GM12878 (cell line): ENCODE data around the gene CXCR6. TPM values are rescaled to one million over a fixed set of nuclear protein-coding genes. Genes with fewer than 3 reads are reported as not detected.

ENCODE experiments used
- ATAC-seq: fragments of 200-7000 bp; cut with Tn5 transposase; 3 replicates; pipeline ENCODE4 v1.9.1; 2020; ENCODE audit warnings: mild to moderate bottlenecking, moderate library complexity
- Bru-seq: library from RNA; stranded (reverse); fragments of 400-500 nt; gene quantifications from one replicate; lab custom pipeline; 2021; lab: Mats Ljungman, UMichigan
- BruChase-seq, 2 experiments: library from RNA; stranded (reverse); fragments of 400-500 nt; gene quantifications; one replicate each; lab custom pipeline; 2021; lab: Mats Ljungman, UMichigan
- BruUV-seq: library from RNA; stranded (reverse); fragments of 400-500 nt; replicated peaks from 2 replicates; lab custom pipeline; 2021; lab: Mats Ljungman, UMichigan
- CTCF ChIA-PET: fragments of 300-600 bp; sonication (Branson Sonifier 250); formaldehyde crosslinking; extraction: SDS; loops from one replicate; lab custom pipeline; 2021; ENCODE audit warnings: inconsistent platforms; lab: Yijun Ruan, JAX
- POLR2A ChIA-PET: fragments of 350-600 bp; formaldehyde crosslinking; extraction: SDS; loops from one replicate; lab custom pipeline; 2021; ENCODE audit warnings: inconsistent platforms; lab: Charles Lee
- RAD21 ChIA-PET: fragments of 300-600 bp; sonication (Branson Sonifier 250); formaldehyde crosslinking; loops from one replicate; lab custom pipeline; 2023; ENCODE audit warnings: antibody characterized with exemption; ENCODE audit not compliant: unreplicated experiment; lab: Charles Lee
- SMC1A ChIA-PET: fragments of 300-600 bp; sonication (Branson Sonifier 250); formaldehyde crosslinking; loops from one replicate; lab custom pipeline; 2023; ENCODE audit not compliant: unreplicated experiment, uncharacterized antibody; lab: Charles Lee
- DNase-seq: peaks from one replicate; pipeline ENCODE4 v3.0.0-alpha.2; 2011; ENCODE audit warnings: low read depth, low spot score
- FAIRE-seq: peaks from 3 replicates; lab custom pipeline; 2011; peaks lifted over from hg19 to GRCh38; lab: Jason Lieb, UNC
- H2AFZ ChIP-seq: 2 replicates; pipeline ENCODE4 v1.6.0; 2011; ENCODE audit warnings: low read depth, low read length, control low read depth; ENCODE audit not compliant: control insufficient read depth
- H3K27ac ChIP-seq: 2 replicates; pipeline ENCODE4 v1.5.1; 2011; ENCODE audit warnings: control low read depth; ENCODE audit not compliant: control insufficient read depth, insufficient read depth
- H3K27me3 ChIP-seq, 2 experiments: replicated peaks in 1 of 2; 2 replicates each; pipeline versions ENCODE4 v1.6.0 to v1.6.1; 2011; ENCODE audit warnings: low read length in 1 of 2; ENCODE audit not compliant: control insufficient read depth in 2 of 2, insufficient read depth in 2 of 2
- H3K36me3 ChIP-seq, 2 experiments: 2 replicates each; pipeline ENCODE4 v1.5.1; 2011; ENCODE audit warnings: low read length in 1 of 2; ENCODE audit not compliant: control insufficient read depth in 2 of 2, insufficient read depth in 2 of 2
- H3K4me1 ChIP-seq: 2 replicates; pipeline ENCODE4 v1.6.1; 2011; ENCODE audit warnings: mild to moderate bottlenecking, low read length, moderate library complexity, mixed read lengths; ENCODE audit not compliant: control insufficient read depth, insufficient read depth
- H3K4me2 ChIP-seq: 2 replicates; pipeline ENCODE4 v1.6.0; 2011; ENCODE audit warnings: control low read depth; ENCODE audit not compliant: control insufficient read depth, insufficient read depth
- H3K4me3 ChIP-seq: fragments of 200-600 bp; sonication (generic); 2 replicates; pipeline ENCODE4 v1.5.1; 2016
- H3K79me2 ChIP-seq: 2 replicates; pipeline ENCODE4 v1.6.0; 2011; ENCODE audit warnings: low read length; ENCODE audit not compliant: control insufficient read depth, insufficient read depth
- H3K9ac ChIP-seq: 2 replicates; pipeline ENCODE4 v1.8.0; 2011; ENCODE audit warnings: low read length, control low read depth, mixed read lengths; ENCODE audit not compliant: control insufficient read depth, insufficient read depth
- H3K9me3 ChIP-seq: replicated peaks from 3 replicates; pipeline ENCODE4 v1.5.1; 2011; ENCODE audit warnings: mild to moderate bottlenecking, low read length; ENCODE audit not compliant: control insufficient read depth, insufficient read depth
- H4K20me1 ChIP-seq: 2 replicates; pipeline ENCODE4 v1.6.0; 2011; ENCODE audit not compliant: control insufficient read depth, insufficient read depth
- E2F4 ChIP-seq: IDR thresholded peaks from 2 replicates; pipeline ENCODE4 v1.6.1; 2012; ENCODE audit warnings: low read depth, low read length, improper control_type of control experiment
- FOS ChIP-seq: IDR thresholded peaks from 3 replicates; pipeline ENCODE4 v1.6.1; 2011; ENCODE audit warnings: borderline replicate concordance; ENCODE audit not compliant: insufficient read length; ENCODE audit errors: extremely low read depth
- SIX5 ChIP-seq: IDR thresholded peaks from 2 replicates; pipeline ENCODE4 v1.6.1; 2011; ENCODE audit warnings: mild to moderate bottlenecking, low read depth, low read length, moderate library complexity; ENCODE audit not compliant: severe bottlenecking
- TCF7 ChIP-seq: IDR thresholded peaks from 2 replicates; pipeline ENCODE4 v1.6.1; 2014; ENCODE audit warnings: antibody characterized with exemption, borderline replicate concordance
- ZNF622 ChIP-seq: fragments of 450-650 bp; IDR thresholded peaks from 2 replicates; pipeline ENCODE4 v1.6.1; 2017; ENCODE audit warnings: mild to moderate bottlenecking, inconsistent platforms
- ZNF687 ChIP-seq: fragments of 450-650 bp; IDR thresholded peaks from 2 replicates; pipeline ENCODE4 v1.6.1; 2017; ENCODE audit warnings: mild to moderate bottlenecking, moderate library complexity
- WGBS: methylation state at CpG from one replicate; pipeline ENCODE4 v1.1.6; 2016; ENCODE audit warnings: low lambda C conversion rate; ENCODE audit not compliant: insufficient replicate concordance, insufficient coverage; ENCODE audit errors: missing lambda C conversion rate; 5-methylcytosine and 5-hydroxymethylcytosine counted together
- in situ Hi-C: fragments of 300-500 bp; cut with MboI; formaldehyde crosslinking; loops from 9 replicates; pipeline ENCODE4 v1.14.3; 2018; ENCODE audit warnings: mixed read lengths
- intact Hi-C: fragments of 100-400 bp; cut with micrococcal nuclease; formaldehyde crosslinking; loops from one replicate; pipeline ENCODE4 v1.14.2; 2022; ENCODE audit not compliant: unreplicated experiment
- long read RNA-seq, 2 experiments: library from polyadenylated mRNA; unstranded; transcript quantifications; one replicate each; pipeline ENCODE4 v2.0.0, GENCODE V29; 2019 to 2020
- polyA minus RNA-seq, 3 experiments: library from RNA; depleted of rRNA, polyadenylated mRNA; stranded (reverse); fragments of >200 nt; gene quantifications; 2 replicates each; pipeline ENCODE4 v1.2.3, GENCODE V29; 2011
- polyA plus RNA-seq, 11 experiments: library from polyadenylated mRNA; depleted of rRNA in 4 of 11; unstranded in 6 of 11; stranded (reverse) in 5 of 11; fragments of >200 nt; fragmentation: Nextera tagmentation in 4 of 11; fragmentation: Illumina TruSeq in 1 of 11; extraction: Ambion mirVana in 4 of 11; extraction: Trizol in 1 of 11; gene quantifications; 1 replicate in 1 of 11; 2 replicates in 10 of 11; pipeline versions ENCODE4 v1.2.1 to v1.2.3, GENCODE V29; 2011 to 2016; ENCODE audit warnings: inconsistent platforms in 2 of 11, missing spikeins in 2 of 11, low read depth in 1 of 11
- total RNA-seq, 4 experiments: library from RNA; depleted of rRNA in 3 of 4; stranded (reverse); fragments of >200 nt in 3 of 4; fragmentation: Illumina TruSeq in 1 of 4; extraction: Trizol in 1 of 4; gene quantifications; 2 replicates each; pipeline versions ENCODE4 v1.2.1 to v1.2.3, GENCODE V29; 2013 to 2021

The CXCR6 gene
- total RNA-seq (2013; cell fraction: nucleolus; rRNA removed), result 0.23 and 0.32 TPM in 2 replicates
- not detected in 2 replicates for total RNA-seq (2014; rRNA removed)
- not detected in 2 replicates for total RNA-seq (2014; rRNA removed; fragmentation: Illumina TruSeq; extraction: Trizol)
- total RNA-seq (2021), result not detected in 2 replicates
- 0.17 TPM for polyA plus RNA-seq (2011; ENCODE audit: low read depth)
- polyA plus RNA-seq (2011; rRNA removed), result 0.12 TPM in 1 of 2 replicates, not detected in the other
- 0.07 TPM in 1 of 2 replicates, not detected in the other for polyA plus RNA-seq (2011; cell fraction: cytosol; rRNA removed)
- polyA plus RNA-seq (2011; cell fraction: nucleus; rRNA removed), result 0.12 and 0.18 TPM in 2 replicates
- 0.09 and 0.18 TPM in 2 replicates for polyA plus RNA-seq (2012)
- polyA plus RNA-seq (2014; fragmentation: Illumina TruSeq; extraction: Trizol), result not detected in 2 replicates
- under 1 TPM; 0.04 to 0.13 TPM for polyA plus RNA-seq (2014; fragmentation: Nextera tagmentation; extraction: Ambion mirVana)
- polyA plus RNA-seq (2014; rRNA removed), result 0.12 TPM in 1 of 2 replicates, not detected in the other
- polyA plus RNA-seq (2016; fragmentation: Nextera tagmentation; extraction: Ambion mirVana), result under 1 TPM in 1 of 2 experiments, not detected in 1; 0.20 TPM
- polyA minus RNA-seq (2011; rRNA and poly(A)+ RNA removed), result 0.22 TPM in 1 of 2 replicates, not detected in the other
- not detected in 2 replicates for polyA minus RNA-seq (2011; cell fraction: cytosol; rRNA and poly(A)+ RNA removed)
- not detected in 2 replicates for polyA minus RNA-seq (2011; cell fraction: nucleus; rRNA and poly(A)+ RNA removed)
- not detected for Bru-seq, nascent RNA
- BruChase-seq, experiment 1, labeled RNA remaining after a 6-hour chase, result percentile 10 among the genes with signal in this experiment
- BruChase-seq, experiment 2, labeled RNA remaining after a 2-hour chase, result not detected
- long read RNA-seq, experiment 1, result 0 reads
- long read RNA-seq, experiment 2, result 0 reads

- intact Hi-C loops, result no loop called here
- Histone ChIP-seq H3K4me1 (peaks cover 7% of the 10 kb centered on the region), H3K9ac (no peak within 1 kb of the TSS), H3K9me3 (no peaks in the 10 kb centered on the region; the same call in 2 of the 3 replicates), H3K27me3 (no peaks in the 10 kb centered on the region), H3K27ac (no peak within 1 kb of the TSS), H2AFZ (no peak within 1 kb of the TSS), H3K4me2 (no peak within 1 kb of the TSS), H3K4me3 (no peak within 1 kb of the TSS), H3K36me3 (peaks cover 0 to 16% of the 10 kb centered on the region in 2 experiments), H3K79me2 (no peaks in the 10 kb centered on the region), H4K20me1 (no peaks in the 10 kb centered on the region)
- FAIRE-seq, result no peak
- TF ChIP-seq E2F4 (no peak), TCF7 (no peak), ZNF687 (no peak), SIX5 (no peak), ZNF622 (no peak), FOS (no peak)
- no TSS peak for BruUV-seq
- 96% methylated on average over 8 of the region's 8 CpGs for WGBS
- SMC1A ChIA-PET, result interaction anchor here (0.7 to 21.6 kb wide), 7 partner anchors 14 to 1133 kb away, joined by 3 to 523 read pairs (median 5); no protein-coding TSS in a partner anchor
- ATAC-seq, result no peak
- RAD21 ChIA-PET, result interaction anchor here (1.0 to 1.6 kb wide), 6 partner anchors 9 to 426 kb away, joined by 3 to 7 read pairs (median 6); no protein-coding TSS in a partner anchor
- in situ Hi-C loops, result loop anchor here (5.0 to 10.0 kb wide), 2 partner anchors 134 to 271 kb away; no protein-coding TSS in a partner anchor
- DNase-seq, result no peak
- POLR2A ChIA-PET, result interaction anchor here (0.7 kb wide), 1 partner anchor 51 kb away, joined by 3 read pairs; no protein-coding TSS in a partner anchor
- CTCF ChIA-PET, result interaction anchor here (0.9 to 9.0 kb wide), 9 partner anchors 9 to 435 kb away, joined by 3 to 478 read pairs (median 3); partner anchors contain the start of gene LZTFL1
Observed at GRCh38 chr3:45943207-45943846, at the start of gene CXCR6. TSS of gene CXCR6 (plus strand) at chr3:45943464. CDS start at chr3:45946482, 3,018 bp downstream.
